ENCODE results near the gene UBE2G1. TPM values are rescaled to one million over a fixed set of nuclear protein-coding genes. Genes with fewer than 3 reads are reported as not detected.

UBE2G1 gene
- total RNA-seq, 1 experiment from 2014 or later = 65.1 TPM

GRCh38 chr17:4326112-4326511 is 40.4 kb downstream of the UBE2G1 start:
- H3K4me3 Mint-ChIP-seq (ENCODE audit: unreplicated experiment) = no peak overlapping the region
- POLR2A ChIA-PET = interaction anchor here (0.7 kb wide), 1 partner anchor 76 kb away, joined by 3 read pairs; no protein-coding TSS in a partner anchor

GRCh38 chr17:4324463-4324862 is 42.0 kb downstream of the UBE2G1 start:
- Mint-ChIP-seq H3K4me1 (ENCODE audit: insufficient read depth, unreplicated experiment) (peaks cover 24% of the 10 kb centered on the region), H3K4me3 (ENCODE audit: unreplicated experiment) (no peak overlapping the region), H3K9me3 (ENCODE audit: unreplicated experiment) (no peaks in the 10 kb centered on the region), H3K27ac (ENCODE audit: low read depth, unreplicated experiment) (no peak overlapping the region), H3K27me3 (ENCODE audit: insufficient read depth, unreplicated experiment) (no peaks in the 10 kb centered on the region), H3K36me3 (ENCODE audit: insufficient read depth, unreplicated experiment) (no peaks in the 10 kb centered on the region)
- DNase-seq (ENCODE audit: unreplicated experiment) = no peak
- ChIA-PET CTCF (interaction anchor here (1.0 kb wide), 1 partner anchor 124 kb away, joined by 3 read pairs; no protein-coding TSS in a partner anchor), POLR2A (no interaction called here)
- intact Hi-C loops (cut with micrococcal nuclease) = no loop called here
- no TSS peak for BruUV-seq (replicated peaks)
- no peak for TF ChIP-seq CTCF (IDR thresholded peaks at IDR 0.05; ENCODE audit: unreplicated experiment)

More at GRCh38 chr17:4326112-4326511, 40.4 kb downstream of the UBE2G1 start:
- no peak for TF ChIP-seq CTCF (IDR thresholded peaks at IDR 0.05; ENCODE audit: unreplicated experiment)
- intact Hi-C loops (cut with micrococcal nuclease) = no loop called here
- Mint-ChIP-seq H3K9me3 (ENCODE audit: unreplicated experiment) (no peaks in the 10 kb centered on the region), H3K36me3 (ENCODE audit: insufficient read depth, unreplicated experiment) (peaks cover 5% of the 10 kb centered on the region), H3K27ac (ENCODE audit: low read depth, unreplicated experiment) (peak overlapping the region; percentile 35), H3K4me1 (ENCODE audit: insufficient read depth, unreplicated experiment) (peaks cover 26% of the 10 kb centered on the region), H3K27me3 (ENCODE audit: insufficient read depth, unreplicated experiment) (no peaks in the 10 kb centered on the region)
- no peak for DNase-seq (ENCODE audit: unreplicated experiment)
- CTCF ChIA-PET = no interaction called here
- no TSS peak for BruUV-seq (replicated peaks)

- peak overlapping the region; percentile 42 for H3K27ac Mint-ChIP-seq (ENCODE audit: low read depth, unreplicated experiment)
- H3K4me1 Mint-ChIP-seq (ENCODE audit: insufficient read depth, unreplicated experiment) = peaks cover 25% of the 10 kb centered on the region
- intact Hi-C loops (cut with micrococcal nuclease) = no loop called here
- no peak overlapping the region for H3K4me3 Mint-ChIP-seq (ENCODE audit: unreplicated experiment)
- no peak for TF ChIP-seq CTCF (IDR thresholded peaks at IDR 0.05; ENCODE audit: unreplicated experiment)
- no peaks in the 10 kb centered on the region for H3K36me3 Mint-ChIP-seq (ENCODE audit: insufficient read depth, unreplicated experiment)
- no peaks in the 10 kb centered on the region for H3K27me3 Mint-ChIP-seq (ENCODE audit: insufficient read depth, unreplicated experiment)
- DNase-seq (ENCODE audit: unreplicated experiment) = no peak
- H3K9me3 Mint-ChIP-seq (ENCODE audit: unreplicated experiment) = no peaks in the 10 kb centered on the region
- ChIA-PET CTCF (no interaction called here), POLR2A (interaction anchor here (0.9 to 1.4 kb wide), 2 partner anchors 11 to 13 kb away, joined by 3 read pairs; no protein-coding TSS in a partner anchor)
- no TSS peak for BruUV-seq (replicated peaks)
Observed at GRCh38 chr17:4319221-4319620, 47.3 kb downstream of the UBE2G1 start.

- no peaks in the 10 kb centered on the region for H3K36me3 Mint-ChIP-seq (ENCODE audit: insufficient read depth, unreplicated experiment)
- ChIA-PET POLR2A (interaction anchor here (1.4 kb wide), 2 partner anchors 12 to 14 kb away, joined by 3 to 5 read pairs; no protein-coding TSS in a partner anchor), CTCF (interaction anchor here (1.1 kb wide), 1 partner anchor 12 kb away, joined by 3 read pairs; no protein-coding TSS in a partner anchor)
- no peak overlapping the region for H3K4me3 Mint-ChIP-seq (ENCODE audit: unreplicated experiment)
- H3K9me3 Mint-ChIP-seq (ENCODE audit: unreplicated experiment) = no peaks in the 10 kb centered on the region
- H3K4me1 Mint-ChIP-seq (ENCODE audit: insufficient read depth, unreplicated experiment) = peaks cover 27% of the 10 kb centered on the region
- no peak for DNase-seq (ENCODE audit: unreplicated experiment)
- intact Hi-C loops (cut with micrococcal nuclease) = no loop called here
- H3K27ac Mint-ChIP-seq (ENCODE audit: low read depth, unreplicated experiment) = peak overlapping the region; percentile 42
- BruUV-seq (replicated peaks) = no TSS peak
- no peaks in the 10 kb centered on the region for H3K27me3 Mint-ChIP-seq (ENCODE audit: insufficient read depth, unreplicated experiment)
- no peak for TF ChIP-seq CTCF (IDR thresholded peaks at IDR 0.05; ENCODE audit: unreplicated experiment)
Observed at GRCh38 chr17:4318596-4318995, 47.9 kb downstream of the UBE2G1 start.
